HG03066 (cell line): ENCODE results near the gene CD6.

Experiments
- ATAC-seq: cut with Tn5 transposase; IDR thresholded peaks from one replicate; pipeline ENCODE4 v1.9.1; 2021; ENCODE audit warnings: low read depth; ENCODE audit not compliant: unreplicated experiment

CD6 gene

GRCh38 chr11:60971520-60971919 is at the start of gene CD6:
TSS of gene CD6 (plus strand) at chr11:60971680. CDS start at chr11:60971866, 186 bp downstream.
- no peak for ATAC-seq

GRCh38 chr11:60921777-60922335 is 49.6 kb upstream of the CD6 start:
- no peak for ATAC-seq

GRCh38 chr11:60922906-60923305 is 48.6 kb upstream of the CD6 start:
- no peak for ATAC-seq

- no peak for ATAC-seq
Measured at GRCh38 chr11:60923326-60923725, 48.2 kb upstream of the CD6 start.

- ATAC-seq = no peak
Measured at GRCh38 chr11:60923800-60924109, 47.7 kb upstream of the CD6 start.

- ATAC-seq = peak; percentile 65
Measured at GRCh38 chr11:60924110-60924905, 47.2 kb upstream of the CD6 start, which contains the start of gene TMEM132A. TSS of gene TMEM132A (plus strand) at chr11:60924460. CDS start at chr11:60924634, 174 bp downstream.

GRCh38 chr11:60924906-60925853 is 46.3 kb upstream of the CD6 start:
- peak; percentile 4 for ATAC-seq

- ATAC-seq = no peak
Measured at GRCh38 chr11:60925868-60926267, 45.6 kb upstream of the CD6 start.

- no peak for ATAC-seq
Measured at GRCh38 chr11:60926500-60926899, 45.0 kb upstream of the CD6 start.

- ATAC-seq = no peak
Measured at GRCh38 chr11:60927061-60927592, 44.4 kb upstream of the CD6 start.

- ATAC-seq = no peak
Measured at GRCh38 chr11:60927600-60927999, 43.9 kb upstream of the CD6 start.

GRCh38 chr11:60928563-60929001 is 42.9 kb upstream of the CD6 start:
- ATAC-seq = no peak

GRCh38 chr11:60929764-60930163 is 41.7 kb upstream of the CD6 start:
- ATAC-seq = no peak

- ATAC-seq = no peak
Measured at GRCh38 chr11:60930394-60930793, 41.1 kb upstream of the CD6 start.

GRCh38 chr11:60931917-60932316 is 39.6 kb upstream of the CD6 start:
- no peak for ATAC-seq

GRCh38 chr11:60932605-60933356 is 38.7 kb upstream of the CD6 start:
- ATAC-seq = no peak

- no peak for ATAC-seq
Measured at GRCh38 chr11:60933416-60934123, 37.9 kb upstream of the CD6 start.

- ATAC-seq = no peak
Measured at GRCh38 chr11:60934124-60934789, 37.2 kb upstream of the CD6 start.
